K562 (cell line): Measurements from ENCODE around the gene KRTAP16-1. TPM values are rescaled to one million over a fixed set of nuclear protein-coding genes. Genes with fewer than 3 reads are reported as not detected.

ENCODE experiments used
- EZH2 ChIP-seq: IDR thresholded peaks from 2 replicates; pipeline ENCODE4 v1.6.1; 2012; ENCODE audit warnings: low read depth, mild to moderate bottlenecking, inconsistent platforms, low read length, borderline replicate concordance
- GABPA ChIP-seq: fragments of 200-800 bp; sonication (Bioruptor generic); conservative IDR thresholded peaks from 2 replicates; pipeline ENCODE4 v1.6.1; 2016; ENCODE audit warnings: low read depth, missing genetic modification characterization, missing compliant biosample characterization
- NFIX ChIP-seq: fragments of 250-450 bp; sonication (Bioruptor Pico); IDR thresholded peaks from 2 replicates; pipeline ENCODE4 v1.4.0; 2020; ENCODE audit warnings: low read depth, mild to moderate bottlenecking, moderate library complexity
- YBX1 ChIP-seq: fragments of 450-650 bp; IDR thresholded peaks from 2 replicates; pipeline ENCODE4 v1.7.1; 2016; ENCODE audit warnings: mild to moderate bottlenecking
- ZNF184 ChIP-seq: sonication (generic); formaldehyde crosslinking; IDR thresholded peaks from 2 replicates; pipeline ENCODE4 v1.5.0; 2020; ENCODE audit warnings: missing genetic modification reagents
- polyA plus RNA-seq, 8 experiments: library from polyadenylated mRNA; depleted of rRNA in 4 of 8; stranded (reverse) in 5 of 8; unstranded in 3 of 8; fragments of >200 nt; fragmentation: Nextera tagmentation in 2 of 8; fragmentation: Illumina TruSeq in 1 of 8; extraction: Ambion mirVana in 2 of 8; extraction: Trizol in 1 of 8; gene quantifications; 2 replicates each; pipeline versions ENCODE4 v1.2.1 to v1.2.3, GENCODE V29; 2011 to 2014; ENCODE audit warnings: inconsistent platforms in 1 of 8, missing spikeins in 1 of 8
- total RNA-seq, 7 experiments: library from RNA; depleted of rRNA in 6 of 7; stranded (reverse); fragments of >200 nt in 6 of 7; fragmentation: Illumina TruSeq in 2 of 7; extraction: Trizol in 2 of 7; gene quantifications; 2 replicates each; pipeline versions ENCODE4 v1.2.1 to v1.2.3, GENCODE V29; 2011 to 2021; ENCODE audit warnings: low replicate concordance in 1 of 7
- TF ChIP-seq, protein P1 (sequence below): sonication (generic); formaldehyde crosslinking; IDR thresholded peaks from 2 replicates; pipeline ENCODE4 v1.8.0; 2023; ENCODE audit warnings: missing genetic modification reagents, mild to moderate bottlenecking, borderline replicate concordance
- TF ChIP-seq, protein P2 (sequence below), 3 experiments: fragments of 200-800 bp in 1 of 3; fragments of 250-450 bp in 1 of 3; fragments of 450-650 bp in 1 of 3; sonication (Bioruptor Pico) in 1 of 3; sonication (Bioruptor generic) in 1 of 3; formaldehyde crosslinking in 1 of 3; IDR thresholded peaks; 2 replicates each; pipeline versions ENCODE4 v1.6.1 to v1.8.0; 2016 to 2022; ENCODE audit warnings: mild to moderate bottlenecking in 2 of 3, missing genetic modification characterization in 2 of 3, missing compliant biosample characterization in 1 of 3, moderate library complexity in 1 of 3
- TF ChIP-seq, protein P3 (sequence below): sonication (generic); formaldehyde crosslinking; IDR thresholded peaks from 2 replicates; pipeline ENCODE4 v1.8.1; 2023; ENCODE audit warnings: mild to moderate bottlenecking, missing genetic modification reagents

Gene KRTAP16-1
- total and polyA plus RNA-seq, 9 of the 15 experiments (the other 6 are each of a cell fraction or from before 2014, with no cell fraction given), result not detected

DNA sequence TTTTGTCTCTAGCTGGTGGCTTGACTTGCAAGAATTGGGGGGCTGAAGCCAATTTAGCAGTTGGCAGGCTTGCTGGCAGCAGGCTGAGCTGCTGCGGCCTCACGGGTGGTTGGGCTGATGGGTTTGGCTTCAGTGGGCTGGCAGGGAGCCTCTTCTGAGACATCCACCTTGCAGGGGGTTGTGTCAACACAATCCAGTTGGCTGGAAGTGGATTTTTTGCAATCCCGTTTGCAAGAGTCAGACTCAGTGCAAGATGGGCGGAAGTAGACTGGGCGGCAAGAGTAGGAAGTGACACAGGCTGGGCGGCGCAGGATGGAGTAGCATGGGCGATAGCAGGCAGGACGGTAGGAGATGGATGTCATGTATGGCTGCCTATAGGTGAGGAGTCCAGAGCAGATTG lies 1.5 kb downstream of the KRTAP16-1 start (continued):
- TF ChIP-seq GABPA (tag), result peak; percentile 27; the same call in 1 of the 2 replicates
- no peak for TF ChIP-seq NFIX (CRISPR knock-in tag)
- TF ChIP-seq, protein P1, sequence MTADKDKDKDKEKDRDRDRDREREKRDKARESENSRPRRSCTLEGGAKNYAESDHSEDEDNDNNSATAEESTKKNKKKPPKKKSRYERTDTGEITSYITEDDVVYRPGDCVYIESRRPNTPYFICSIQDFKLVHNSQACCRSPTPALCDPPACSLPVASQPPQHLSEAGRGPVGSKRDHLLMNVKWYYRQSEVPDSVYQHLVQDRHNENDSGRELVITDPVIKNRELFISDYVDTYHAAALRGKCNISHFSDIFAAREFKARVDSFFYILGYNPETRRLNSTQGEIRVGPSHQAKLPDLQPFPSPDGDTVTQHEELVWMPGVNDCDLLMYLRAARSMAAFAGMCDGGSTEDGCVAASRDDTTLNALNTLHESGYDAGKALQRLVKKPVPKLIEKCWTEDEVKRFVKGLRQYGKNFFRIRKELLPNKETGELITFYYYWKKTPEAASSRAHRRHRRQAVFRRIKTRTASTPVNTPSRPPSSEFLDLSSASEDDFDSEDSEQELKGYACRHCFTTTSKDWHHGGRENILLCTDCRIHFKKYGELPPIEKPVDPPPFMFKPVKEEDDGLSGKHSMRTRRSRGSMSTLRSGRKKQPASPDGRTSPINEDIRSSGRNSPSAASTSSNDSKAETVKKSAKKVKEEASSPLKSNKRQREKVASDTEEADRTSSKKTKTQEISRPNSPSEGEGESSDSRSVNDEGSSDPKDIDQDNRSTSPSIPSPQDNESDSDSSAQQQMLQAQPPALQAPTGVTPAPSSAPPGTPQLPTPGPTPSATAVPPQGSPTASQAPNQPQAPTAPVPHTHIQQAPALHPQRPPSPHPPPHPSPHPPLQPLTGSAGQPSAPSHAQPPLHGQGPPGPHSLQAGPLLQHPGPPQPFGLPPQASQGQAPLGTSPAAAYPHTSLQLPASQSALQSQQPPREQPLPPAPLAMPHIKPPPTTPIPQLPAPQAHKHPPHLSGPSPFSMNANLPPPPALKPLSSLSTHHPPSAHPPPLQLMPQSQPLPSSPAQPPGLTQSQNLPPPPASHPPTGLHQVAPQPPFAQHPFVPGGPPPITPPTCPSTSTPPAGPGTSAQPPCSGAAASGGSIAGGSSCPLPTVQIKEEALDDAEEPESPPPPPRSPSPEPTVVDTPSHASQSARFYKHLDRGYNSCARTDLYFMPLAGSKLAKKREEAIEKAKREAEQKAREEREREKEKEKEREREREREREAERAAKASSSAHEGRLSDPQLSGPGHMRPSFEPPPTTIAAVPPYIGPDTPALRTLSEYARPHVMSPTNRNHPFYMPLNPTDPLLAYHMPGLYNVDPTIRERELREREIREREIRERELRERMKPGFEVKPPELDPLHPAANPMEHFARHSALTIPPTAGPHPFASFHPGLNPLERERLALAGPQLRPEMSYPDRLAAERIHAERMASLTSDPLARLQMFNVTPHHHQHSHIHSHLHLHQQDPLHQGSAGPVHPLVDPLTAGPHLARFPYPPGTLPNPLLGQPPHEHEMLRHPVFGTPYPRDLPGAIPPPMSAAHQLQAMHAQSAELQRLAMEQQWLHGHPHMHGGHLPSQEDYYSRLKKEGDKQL (CRISPR knock-in tag), result no peak
- TF ChIP-seq, protein P2, sequence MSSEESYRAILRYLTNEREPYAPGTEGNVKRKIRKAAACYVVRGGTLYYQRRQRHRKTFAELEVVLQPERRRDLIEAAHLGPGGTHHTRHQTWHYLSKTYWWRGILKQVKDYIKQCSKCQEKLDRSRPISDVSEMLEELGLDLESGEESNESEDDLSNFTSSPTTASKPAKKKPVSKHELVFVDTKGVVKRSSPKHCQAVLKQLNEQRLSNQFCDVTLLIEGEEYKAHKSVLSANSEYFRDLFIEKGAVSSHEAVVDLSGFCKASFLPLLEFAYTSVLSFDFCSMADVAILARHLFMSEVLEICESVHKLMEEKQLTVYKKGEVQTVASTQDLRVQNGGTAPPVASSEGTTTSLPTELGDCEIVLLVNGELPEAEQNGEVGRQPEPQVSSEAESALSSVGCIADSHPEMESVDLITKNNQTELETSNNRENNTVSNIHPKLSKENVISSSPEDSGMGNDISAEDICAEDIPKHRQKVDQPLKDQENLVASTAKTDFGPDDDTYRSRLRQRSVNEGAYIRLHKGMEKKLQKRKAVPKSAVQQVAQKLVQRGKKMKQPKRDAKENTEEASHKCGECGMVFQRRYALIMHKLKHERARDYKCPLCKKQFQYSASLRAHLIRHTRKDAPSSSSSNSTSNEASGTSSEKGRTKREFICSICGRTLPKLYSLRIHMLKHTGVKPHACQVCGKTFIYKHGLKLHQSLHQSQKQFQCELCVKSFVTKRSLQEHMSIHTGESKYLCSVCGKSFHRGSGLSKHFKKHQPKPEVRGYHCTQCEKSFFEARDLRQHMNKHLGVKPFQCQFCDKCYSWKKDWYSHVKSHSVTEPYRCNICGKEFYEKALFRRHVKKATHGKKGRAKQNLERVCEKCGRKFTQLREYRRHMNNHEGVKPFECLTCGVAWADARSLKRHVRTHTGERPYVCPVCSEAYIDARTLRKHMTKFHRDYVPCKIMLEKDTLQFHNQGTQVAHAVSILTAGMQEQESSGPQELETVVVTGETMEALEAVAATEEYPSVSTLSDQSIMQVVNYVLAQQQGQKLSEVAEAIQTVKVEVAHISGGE (CRISPR knock-in tag; IDR thresholded peaks at IDR 0.05), result 0 out of 6 replicates have a peak, but pooled peaks of 1 of the 3 experiments have one; percentile 20
- no peak for TF ChIP-seq ZNF184
- no peak for TF ChIP-seq EZH2
- TF ChIP-seq, protein P3, sequence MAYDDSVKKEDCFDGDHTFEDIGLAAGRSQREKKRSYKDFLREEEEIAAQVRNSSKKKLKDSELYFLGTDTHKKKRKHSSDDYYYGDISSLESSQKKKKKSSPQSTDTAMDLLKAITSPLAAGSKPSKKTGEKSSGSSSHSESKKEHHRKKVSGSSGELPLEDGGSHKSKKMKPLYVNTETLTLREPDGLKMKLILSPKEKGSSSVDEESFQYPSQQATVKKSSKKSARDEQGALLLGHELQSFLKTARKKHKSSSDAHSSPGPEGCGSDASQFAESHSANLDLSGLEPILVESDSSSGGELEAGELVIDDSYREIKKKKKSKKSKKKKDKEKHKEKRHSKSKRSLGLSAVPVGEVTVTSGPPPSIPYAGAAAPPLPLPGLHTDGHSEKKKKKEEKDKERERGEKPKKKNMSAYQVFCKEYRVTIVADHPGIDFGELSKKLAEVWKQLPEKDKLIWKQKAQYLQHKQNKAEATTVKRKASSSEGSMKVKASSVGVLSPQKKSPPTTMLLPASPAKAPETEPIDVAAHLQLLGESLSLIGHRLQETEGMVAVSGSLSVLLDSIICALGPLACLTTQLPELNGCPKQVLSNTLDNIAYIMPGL (CRISPR knock-in tag), result no peak
- no peak for TF ChIP-seq YBX1
